Activated CD4-positive, alpha-beta T cell treated with anti-CD3 and anti-CD28 coated beads, Interleukin-2, amount 10 ng/mL, durations not matched to agents 24 days and 14 days (primary cell): Measurements from ENCODE around the gene SUPT6H. TPM values are rescaled to one million over a fixed set of nuclear protein-coding genes. Genes with fewer than 3 reads are reported as not detected.
A peak's percentile ranks its signal among the peaks of the same experiment; 100 is the strongest.
"Not testable (repeated sequence)": the region's sequence is repeated elsewhere in the genome, so short reads cannot be mapped to it uniquely, and the experiment has no call there.

Experiments
- DNase-seq: peaks from one replicate; pipeline ENCODE4 v3.0.0; 2022
- H3K27ac Mint-ChIP-seq: one replicate; pipeline ENCODE4 v1.8.0; 2022; ENCODE audit warnings: mild to moderate bottlenecking, mixed read lengths
- H3K27me3 Mint-ChIP-seq: one replicate; pipeline ENCODE4 v1.8.0; 2022; ENCODE audit warnings: mixed read lengths
- H3K36me3 Mint-ChIP-seq: one replicate; pipeline ENCODE4 v1.8.0; 2022; ENCODE audit warnings: low read depth, mild to moderate bottlenecking, mixed read lengths
- H3K4me1 Mint-ChIP-seq: one replicate; pipeline ENCODE4 v1.8.0; 2021; ENCODE audit warnings: mixed read lengths
- H3K4me3 Mint-ChIP-seq: one replicate; pipeline ENCODE4 v1.8.0; 2022; ENCODE audit warnings: mild to moderate bottlenecking, moderate library complexity, mixed read lengths
- H3K9me3 Mint-ChIP-seq: one replicate; pipeline ENCODE4 v1.8.0; 2021; ENCODE audit warnings: mixed read lengths
- intact Hi-C: fragments of 100-400 bp; cut with micrococcal nuclease; formaldehyde crosslinking; loops from one replicate; pipeline ENCODE4 v1.15.1; 2023
- total RNA-seq: library from RNA; stranded (reverse); gene quantifications from 2 replicates; pipeline ENCODE4 v1.2.3, GENCODE V29; 2022

SUPT6H gene
- total RNA-seq, 1 donor from 2014 or later, result 108 TPM

DNA sequence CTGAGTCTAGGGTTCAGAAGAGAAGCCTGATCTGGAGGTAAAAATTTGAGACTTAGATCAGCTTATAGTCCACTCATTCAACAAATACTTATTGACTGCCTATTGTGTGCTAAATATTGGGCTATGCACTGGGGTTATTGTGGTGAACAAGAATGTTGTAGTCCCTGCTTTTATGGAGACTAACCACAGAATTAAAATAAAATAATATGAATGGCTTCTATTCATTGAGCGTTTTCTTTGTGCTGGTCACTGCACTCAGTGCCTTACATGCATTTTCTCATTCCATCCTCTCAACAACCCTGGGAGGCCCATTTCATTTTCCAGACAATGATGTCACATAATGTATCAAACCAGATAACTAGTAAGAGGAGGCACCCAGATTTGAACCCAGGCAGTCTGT is 71.3 kb downstream of the SUPT6H start:
- Mint-ChIP-seq H3K9me3 (no peaks in the 10 kb centered on the region), H3K4me1 (peaks cover 17% of the 10 kb centered on the region), H3K36me3 (peaks cover 4% of the 10 kb centered on the region), H3K4me3 (no peak overlapping the region), H3K27ac (no peak overlapping the region), H3K27me3 (no peaks in the 10 kb centered on the region)
- no peak for DNase-seq
- intact Hi-C loops, result no loop called here

DNA sequence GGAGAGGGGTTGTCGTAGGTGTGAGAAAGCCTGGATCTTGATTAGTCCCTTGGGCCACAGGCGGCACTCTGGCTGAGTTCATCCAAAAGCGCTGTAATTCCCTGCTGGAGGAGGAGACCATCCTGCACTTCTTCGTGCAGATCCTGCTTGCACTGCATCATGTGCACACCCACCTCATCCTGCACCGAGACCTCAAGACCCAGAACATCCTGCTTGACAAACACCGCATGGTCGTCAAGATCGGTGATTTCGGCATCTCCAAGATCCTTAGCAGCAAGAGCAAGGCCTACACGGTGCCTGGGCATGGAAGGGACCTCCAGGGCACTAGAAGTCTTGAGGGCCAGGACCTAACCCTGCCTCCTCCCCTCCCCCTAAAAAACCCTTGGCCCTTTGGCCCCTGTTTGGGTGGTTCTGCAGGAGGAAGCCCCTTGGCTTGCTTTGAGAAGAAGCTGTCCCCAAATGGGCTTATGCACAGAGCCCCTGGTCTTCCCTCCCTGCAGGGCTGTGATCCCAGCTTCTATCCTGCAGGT is 72.8 kb downstream of the SUPT6H start:
- intact Hi-C loops, result no loop called here
- no peaks in the 10 kb centered on the region for H3K9me3 Mint-ChIP-seq
- H3K27me3 Mint-ChIP-seq, result no peaks in the 10 kb centered on the region
- no peak overlapping the region for H3K27ac Mint-ChIP-seq
- DNase-seq, result no peak
- H3K4me1 Mint-ChIP-seq, result peaks cover 22% of the 10 kb centered on the region
- H3K4me3 Mint-ChIP-seq, result no peak overlapping the region
- peaks cover 9% of the 10 kb centered on the region for H3K36me3 Mint-ChIP-seq

DNA sequence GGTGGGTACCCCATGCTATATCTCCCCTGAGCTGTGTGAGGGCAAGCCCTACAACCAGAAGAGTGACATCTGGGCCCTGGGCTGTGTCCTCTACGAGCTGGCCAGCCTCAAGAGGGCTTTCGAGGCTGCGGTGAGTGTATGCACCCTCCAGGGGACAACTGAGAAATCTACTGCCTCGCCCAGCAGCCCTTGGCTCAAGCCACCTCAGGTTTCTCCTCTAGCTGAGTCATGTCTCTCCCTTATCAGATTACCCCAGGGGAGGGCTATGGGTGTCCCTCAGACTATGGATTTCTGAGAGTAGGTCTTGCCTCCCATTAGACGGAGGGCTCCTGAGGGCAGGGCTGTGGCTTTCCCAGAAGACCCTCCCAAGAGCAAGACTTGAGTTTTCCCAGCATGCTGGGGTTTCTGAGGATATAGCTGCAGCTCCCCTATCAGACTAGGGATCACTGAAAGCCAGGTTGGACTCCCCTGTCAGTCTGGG is 73.3 kb downstream of the SUPT6H start:
- intact Hi-C loops, result no loop called here
- H3K9me3 Mint-ChIP-seq, result no peaks in the 10 kb centered on the region
- H3K36me3 Mint-ChIP-seq, result peaks cover 10% of the 10 kb centered on the region
- H3K27ac Mint-ChIP-seq, result no peak overlapping the region
- H3K4me3 Mint-ChIP-seq, result no peak overlapping the region
- H3K27me3 Mint-ChIP-seq, result no peaks in the 10 kb centered on the region
- DNase-seq, result no peak
- peaks cover 22% of the 10 kb centered on the region for H3K4me1 Mint-ChIP-seq

DNA sequence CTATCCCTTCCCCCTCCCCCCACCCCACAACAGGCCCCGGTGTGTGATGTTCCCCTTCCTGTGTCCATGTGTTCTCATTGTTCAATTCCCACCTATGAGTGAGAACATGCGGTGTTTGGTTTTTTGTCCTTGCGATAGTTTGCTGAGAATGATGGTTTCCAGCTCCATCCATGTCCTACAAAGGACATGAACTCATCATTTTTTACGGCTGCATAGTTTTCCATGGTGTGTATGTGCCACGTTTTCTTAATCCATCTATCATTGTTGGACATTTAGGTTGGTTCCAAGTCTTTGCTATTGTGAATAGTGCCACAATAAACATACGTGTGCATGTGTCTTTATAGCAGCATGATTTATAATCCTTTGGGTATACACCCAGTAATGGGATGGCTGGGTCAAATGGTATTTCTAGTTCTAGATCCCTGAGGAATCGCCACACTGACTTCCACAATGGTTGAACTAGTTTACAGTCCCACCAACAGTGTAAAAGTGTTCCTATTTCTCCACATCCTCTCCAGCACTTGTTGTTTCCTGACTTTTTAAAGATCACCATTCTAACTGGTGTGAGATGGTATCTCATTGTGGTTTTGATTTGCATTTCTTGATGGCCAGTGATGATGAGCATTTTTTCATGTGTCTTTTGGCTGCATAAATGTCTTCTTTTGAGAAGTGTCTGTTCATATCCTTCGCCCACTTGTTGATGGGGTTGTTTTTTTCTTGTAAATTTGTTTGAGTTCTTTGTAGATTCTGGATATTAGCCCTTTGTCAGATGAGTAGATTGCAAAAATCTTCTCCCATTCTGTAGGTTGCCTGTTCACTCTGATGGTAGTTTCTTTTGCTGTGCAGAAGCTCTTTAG is 74.1 kb downstream of the SUPT6H start:
- DNase-seq, intact Hi-C loops, H3K4me3 Mint-ChIP-seq, H3K9me3 Mint-ChIP-seq, H3K27ac Mint-ChIP-seq, H3K36me3 Mint-ChIP-seq, H3K27me3 Mint-ChIP-seq: not testable (repeated sequence)
- peaks cover 26% of the 10 kb centered on the region for H3K4me1 Mint-ChIP-seq

DNA sequence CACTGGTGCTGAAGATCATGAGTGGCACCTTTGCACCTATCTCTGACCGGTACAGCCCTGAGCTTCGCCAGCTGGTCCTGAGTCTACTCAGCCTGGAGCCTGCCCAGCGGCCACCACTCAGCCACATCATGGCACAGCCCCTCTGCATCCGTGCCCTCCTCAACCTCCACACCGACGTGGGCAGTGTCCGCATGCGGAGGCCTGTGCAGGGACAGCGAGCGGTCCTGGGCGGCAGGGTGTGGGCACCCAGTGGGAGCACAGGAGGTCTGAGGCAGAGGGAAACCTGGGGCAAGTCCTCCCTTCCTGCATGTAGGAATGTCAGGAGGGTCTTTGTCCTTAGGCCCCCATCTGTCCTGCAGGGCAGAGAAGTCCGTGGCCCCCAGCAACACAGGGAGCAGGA is 75.3 kb downstream of the SUPT6H start:
- Mint-ChIP-seq H3K4me3 (no peak overlapping the region), H3K36me3 (peaks cover 12% of the 10 kb centered on the region), H3K4me1 (peaks cover 31% of the 10 kb centered on the region), H3K27me3 (no peaks in the 10 kb centered on the region), H3K9me3 (no peaks in the 10 kb centered on the region), H3K27ac (no peak overlapping the region)
- no peak for DNase-seq
- intact Hi-C loops, result no loop called here

DNA sequence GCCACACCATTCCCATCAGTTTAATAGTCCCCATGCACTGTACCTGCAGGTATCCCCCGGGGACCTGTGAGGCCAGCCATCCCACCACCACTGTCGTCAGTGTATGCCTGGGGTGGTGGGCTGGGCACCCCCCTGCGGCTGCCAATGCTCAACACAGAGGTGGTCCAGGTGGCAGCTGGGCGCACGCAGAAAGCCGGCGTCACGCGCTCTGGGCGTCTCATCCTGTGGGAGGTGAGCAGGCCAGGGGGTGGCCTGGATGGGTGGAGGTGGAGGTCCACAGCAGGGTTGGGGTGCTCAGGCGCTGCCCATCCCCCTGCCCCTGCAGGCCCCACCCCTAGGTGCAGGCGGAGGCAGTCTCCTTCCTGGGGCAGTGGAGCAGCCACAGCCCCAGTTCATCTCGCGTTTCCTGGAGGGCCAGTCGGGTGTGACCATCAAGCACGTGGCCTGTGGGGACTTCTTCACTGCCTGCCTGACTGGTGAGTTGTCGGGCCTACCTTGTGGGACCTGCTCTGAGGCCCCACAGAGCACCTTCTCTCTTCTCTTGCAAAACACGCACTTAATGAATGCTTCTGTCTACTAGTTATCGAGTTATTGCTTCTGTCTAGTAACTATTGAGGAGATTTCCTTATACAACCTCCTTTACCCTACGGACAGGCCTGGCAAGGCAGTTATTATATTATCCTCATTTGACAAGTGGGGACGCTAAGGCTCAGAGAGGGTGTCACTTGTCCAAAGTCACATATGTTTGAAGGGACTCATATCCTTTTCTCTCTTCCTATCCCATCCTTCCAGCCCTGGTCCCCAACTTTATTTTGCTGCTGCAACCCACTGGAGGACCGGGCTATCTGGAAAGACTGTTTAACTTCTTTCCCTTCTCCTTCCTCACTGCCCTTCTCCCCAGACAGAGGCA is 76.0 kb downstream of the SUPT6H start:
- intact Hi-C loops, result no loop called here
- Mint-ChIP-seq H3K9me3 (no peaks in the 10 kb centered on the region), H3K36me3 (peaks cover 12% of the 10 kb centered on the region), H3K27ac (peak overlapping the region; percentile 76), H3K27me3 (no peaks in the 10 kb centered on the region), H3K4me1 (peaks cover 31% of the 10 kb centered on the region), H3K4me3 (peak overlapping the region; percentile 55)
- peak; percentile 57 for DNase-seq

DNA sequence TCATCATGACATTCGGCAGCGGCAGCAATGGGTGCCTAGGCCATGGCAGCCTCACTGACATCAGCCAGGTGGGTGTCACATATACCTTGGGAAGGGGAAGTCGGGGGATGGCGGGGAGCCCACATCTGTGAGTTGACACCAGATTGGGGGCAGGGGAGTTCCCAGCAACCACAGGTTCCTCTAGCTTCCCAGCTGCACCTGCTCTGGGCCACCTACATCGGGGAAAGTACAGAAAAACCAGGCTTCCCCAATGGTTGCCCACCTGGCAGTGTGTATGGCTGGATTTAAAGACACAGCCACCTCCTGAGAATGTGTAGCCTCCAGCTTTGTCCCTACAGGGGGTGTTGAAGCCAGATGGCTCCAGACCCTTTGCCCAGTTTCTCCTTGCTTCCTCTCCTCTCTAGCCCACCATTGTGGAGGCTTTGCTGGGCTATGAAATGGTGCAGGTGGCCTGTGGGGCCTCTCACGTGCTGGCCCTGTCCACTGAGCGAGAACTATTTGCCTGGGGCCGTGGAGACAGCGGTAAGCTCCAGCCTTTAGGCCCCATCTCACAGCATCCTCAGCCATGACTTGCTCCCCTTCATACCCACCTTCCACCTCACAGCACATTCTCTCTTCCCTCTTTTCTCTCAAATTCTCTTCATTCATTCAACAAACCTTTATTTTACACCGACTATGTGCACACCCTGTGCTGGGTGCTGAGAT is 76.8 kb downstream of the SUPT6H start:
- Mint-ChIP-seq H3K27me3 (no peaks in the 10 kb centered on the region), H3K9me3 (no peaks in the 10 kb centered on the region), H3K4me1 (peaks cover 33% of the 10 kb centered on the region), H3K27ac (peak overlapping the region; percentile 76), H3K36me3 (peaks cover 12% of the 10 kb centered on the region), H3K4me3 (peak overlapping the region; percentile 66)
- peak; percentile 81 for DNase-seq
- intact Hi-C loops, result no loop called here

DNA sequence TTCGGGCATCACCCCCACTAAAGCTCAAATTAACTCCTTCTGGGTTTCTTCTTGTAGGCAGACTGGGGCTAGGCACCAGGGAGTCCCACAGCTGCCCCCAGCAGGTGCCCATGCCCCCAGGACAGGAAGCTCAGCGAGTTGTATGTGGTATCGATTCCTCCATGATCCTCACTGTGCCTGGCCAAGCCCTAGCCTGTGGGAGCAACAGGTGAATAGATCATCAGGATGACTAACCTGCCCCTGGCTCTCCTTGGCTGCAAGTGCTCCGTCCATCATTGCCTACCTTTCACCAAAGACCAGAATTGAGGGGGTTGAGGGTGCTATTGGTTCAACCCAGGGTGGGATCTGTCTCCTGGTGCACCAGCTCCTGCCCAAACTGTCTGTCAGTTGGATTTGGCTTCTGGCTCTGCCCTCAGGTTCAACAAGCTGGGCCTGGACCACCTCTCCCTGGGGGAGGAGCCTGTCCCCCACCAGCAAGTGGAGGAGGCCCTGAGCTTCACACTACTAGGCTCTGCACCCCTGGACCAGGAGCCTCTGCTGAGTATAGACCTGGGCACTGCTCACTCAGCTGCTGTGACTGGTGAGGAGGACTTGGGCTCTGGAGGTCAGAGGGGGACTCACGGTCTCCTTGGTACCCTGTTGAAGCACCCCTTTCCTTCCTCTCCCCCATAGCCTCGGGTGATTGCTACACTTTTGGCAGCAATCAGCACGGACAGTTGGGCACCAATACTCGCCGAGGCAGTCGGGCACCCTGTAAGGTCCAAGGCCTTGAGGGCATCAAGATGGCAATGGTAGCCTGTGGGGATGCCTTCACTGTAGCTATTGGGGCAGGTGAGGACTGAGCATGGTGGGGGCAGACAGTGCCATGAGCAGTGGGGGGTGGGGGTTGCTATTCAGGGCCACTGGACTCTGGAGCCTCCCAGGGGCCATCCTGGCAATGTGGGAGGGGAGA is 78.7 kb downstream of the SUPT6H start:
- Mint-ChIP-seq H3K4me1 (peaks cover 37% of the 10 kb centered on the region), H3K36me3 (peaks cover 25% of the 10 kb centered on the region), H3K9me3 (no peaks in the 10 kb centered on the region), H3K4me3 (no peak overlapping the region), H3K27ac (no peak overlapping the region), H3K27me3 (no peaks in the 10 kb centered on the region)
- no peak for DNase-seq
- intact Hi-C loops, result no loop called here

DNA sequence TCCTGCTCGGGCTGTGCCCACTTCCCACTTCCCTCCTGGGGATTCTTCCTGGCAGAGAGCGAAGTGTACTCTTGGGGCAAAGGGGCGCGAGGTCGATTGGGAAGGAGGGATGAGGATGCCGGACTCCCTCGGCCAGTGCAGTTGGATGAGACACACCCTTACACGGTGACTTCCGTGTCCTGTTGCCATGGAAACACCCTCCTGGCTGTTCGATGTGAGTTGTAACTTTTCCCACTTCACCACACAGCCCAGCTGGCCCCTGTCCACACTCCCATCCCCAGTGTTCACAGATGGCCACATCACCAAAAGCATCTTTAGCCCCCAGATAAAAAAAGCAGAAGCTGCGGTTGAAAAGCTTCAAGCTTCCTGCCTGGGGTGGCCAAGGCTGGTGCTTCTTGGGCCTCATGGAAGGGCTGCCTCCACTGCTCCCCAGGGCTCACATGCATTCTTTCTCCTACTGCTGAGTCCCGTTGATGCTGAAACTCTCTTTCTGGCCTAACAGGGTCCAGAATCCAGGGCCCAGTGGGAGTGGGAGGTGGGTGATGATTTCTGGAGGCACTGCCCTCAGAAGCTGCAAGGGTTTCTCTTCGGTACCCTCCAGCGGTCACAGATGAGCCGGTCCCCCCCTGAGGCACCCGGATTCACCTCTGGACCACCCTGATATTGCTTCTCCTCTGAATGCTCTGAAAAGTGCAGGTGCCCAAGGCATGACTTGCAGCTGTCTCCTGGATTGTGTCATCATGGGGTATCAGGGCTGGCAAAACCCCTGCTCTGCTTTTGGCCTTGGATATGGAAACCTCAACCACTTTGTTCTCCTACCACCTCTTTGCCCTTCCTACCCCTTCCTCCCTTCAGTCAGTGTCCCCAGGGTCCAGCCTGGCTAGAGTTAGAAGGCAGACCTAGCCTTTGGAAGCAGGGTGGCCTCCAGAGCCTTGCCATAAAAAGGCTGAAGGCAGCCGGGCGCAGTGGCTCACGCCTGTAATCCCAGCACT is 79.6 kb downstream of the SUPT6H start:
- H3K27me3 Mint-ChIP-seq, result no peaks in the 10 kb centered on the region
- peak; percentile 59 for DNase-seq
- intact Hi-C loops, result no loop called here
- H3K9me3 Mint-ChIP-seq, result no peaks in the 10 kb centered on the region
- no peak overlapping the region for H3K4me3 Mint-ChIP-seq
- H3K36me3 Mint-ChIP-seq, result peaks cover 27% of the 10 kb centered on the region
- H3K27ac Mint-ChIP-seq, result no peak overlapping the region
- peaks cover 40% of the 10 kb centered on the region for H3K4me1 Mint-ChIP-seq

DNA sequence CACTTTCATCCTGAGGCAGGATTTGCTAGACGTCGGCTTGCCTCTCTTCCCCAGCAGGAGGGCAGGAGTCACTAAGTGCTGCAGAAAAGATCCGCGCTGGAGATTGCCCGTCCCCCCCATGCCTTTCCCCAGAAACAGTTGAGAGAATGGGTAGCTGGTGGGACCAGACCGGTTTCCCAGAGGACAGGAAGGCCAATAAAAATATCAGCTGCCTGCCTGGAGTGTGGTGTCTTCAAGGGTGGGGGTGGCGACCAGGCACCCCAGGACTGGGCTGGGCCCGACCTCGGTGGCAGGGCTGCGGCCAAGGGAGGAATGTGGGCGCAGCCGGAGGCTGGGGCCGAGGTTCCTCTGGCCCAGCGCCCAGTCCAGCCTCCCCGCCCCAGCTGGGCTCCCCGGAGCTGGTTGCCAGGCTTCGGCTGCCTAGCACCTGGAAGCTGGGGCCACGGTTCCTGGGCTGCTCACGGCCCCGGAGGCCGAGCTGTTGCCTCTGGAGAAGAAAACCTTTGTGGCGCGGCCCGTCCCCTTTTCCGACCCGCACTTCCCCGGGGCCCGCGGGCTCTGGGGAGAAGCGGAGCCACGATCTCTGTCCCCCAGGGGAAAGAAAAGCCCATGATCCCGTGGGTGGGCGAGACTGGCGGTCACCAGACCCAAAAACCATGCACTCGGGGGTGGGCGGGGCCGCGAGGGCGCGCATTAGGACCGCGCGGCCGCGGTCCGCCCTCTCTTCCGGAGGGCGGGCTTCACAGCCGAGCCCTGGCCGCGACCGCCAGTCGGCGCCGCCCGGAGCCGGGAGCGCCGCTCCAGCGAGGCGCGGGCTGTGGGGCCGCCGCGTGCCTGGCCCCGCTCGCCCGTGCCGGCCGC is 81.5 kb downstream of the SUPT6H start, which contains the start of gene TRAF4:
Gene TRAF4, plus strand, starts transcription at position 769 of the 861 bp plus-strand sequence. CDS start 102 bp downstream, outside the sequence.
- H3K27me3 Mint-ChIP-seq, result no peaks in the 10 kb centered on the region
- peak within 1 kb of the TSS; percentile 86 for H3K27ac Mint-ChIP-seq
- H3K4me1 Mint-ChIP-seq, result peaks cover 38% of the 10 kb centered on the region
- H3K4me3 Mint-ChIP-seq, result peak within 1 kb of the TSS; percentile 94
- no peaks in the 10 kb centered on the region for H3K9me3 Mint-ChIP-seq
- DNase-seq, result peak; percentile 93
- H3K36me3 Mint-ChIP-seq, result peaks cover 38% of the 10 kb centered on the region
- intact Hi-C loops, result no loop called here
